Panc1 (cell line): Measurements from ENCODE around the gene DAGLA.

Source experiments
- CTCF ChIP-seq: fragments of 450-650 bp; IDR thresholded peaks from 2 replicates; pipeline ENCODE4 v1.5.1; 2017; ENCODE audit warnings: mild to moderate bottlenecking
- POLR2AphosphoS5 ChIP-seq: IDR thresholded peaks from 2 replicates; pipeline ENCODE4 v1.6.1; 2012; ENCODE audit warnings: mild to moderate bottlenecking, low read depth, low read length, moderate library complexity
- REST ChIP-seq, 2 experiments: IDR thresholded peaks; 2 replicates each; pipeline ENCODE4 v1.6.1; 2011 to 2012; ENCODE audit warnings: low read depth in 2 of 2, control low read depth in 1 of 2, low read length in 1 of 2, mild to moderate bottlenecking in 1 of 2, moderate library complexity in 1 of 2; ENCODE audit not compliant: insufficient read depth in 1 of 2
- TCF7L2 ChIP-seq: IDR thresholded peaks from 2 replicates; pipeline ENCODE4 v1.6.1; 2011; ENCODE audit warnings: mild to moderate bottlenecking, low read depth, low read length, inconsistent platforms

- TF ChIP-seq CTCF, result no peak
- no peak for TF ChIP-seq POLR2AphosphoS5
- TF ChIP-seq REST (IDR thresholded peaks at IDR 0.05; ENCODE audit: insufficient read depth in 1 of 2, low read depth in 2 of 2, low read length in 1 of 2), result no peak
- no peak for TF ChIP-seq TCF7L2
These were observed 47.2 kb downstream of the DAGLA start for GRCh38 chr11:61727401-61727811.
